IMR-90 (cell line): ENCODE measurements around the gene COL23A1. TPM values are rescaled to one million over a fixed set of nuclear protein-coding genes. Genes with fewer than 3 reads are reported as not detected.

Experiments used
- ATAC-seq: fragments of 200-7000 bp; cut with Tn5 transposase; 2 replicates; pipeline ENCODE4 v1.9.1; 2020; ENCODE audit warnings: low read depth, mild to moderate bottlenecking, moderate library complexity
- BruUV-seq: library from RNA; stranded (reverse); fragments of 400-500 nt; replicated peaks from 2 replicates; lab custom pipeline; 2021; lab: Mats Ljungman, UMichigan
- CTCF ChIA-PET: fragments of 300-600 bp; formaldehyde crosslinking; extraction: SDS; loops from one replicate; lab custom pipeline; 2021; ENCODE audit warnings: antibody characterized with exemption; lab: Yijun Ruan, JAX
- POLR2A ChIA-PET: fragments of 300-600 bp; sonication (Branson Sonifier 250); formaldehyde crosslinking; loops from one replicate; lab custom pipeline; 2022; ENCODE audit warnings: antibody characterized with exemption; ENCODE audit not compliant: unreplicated experiment; lab: Charles Lee
- DNase-seq: peaks from one replicate; pipeline ENCODE4 v3.0.0; 2013
- H2AFZ ChIP-seq: replicated peaks from 2 replicates; pipeline ENCODE3; 2013; ENCODE audit warnings: low read length, mild to moderate bottlenecking; ENCODE audit not compliant: poor library complexity
- H2AK5ac ChIP-seq: 2 replicates; pipeline ENCODE4 v1.6.1; 2013; ENCODE audit warnings: low read depth, low read length, inconsistent platforms
- H2AK9ac ChIP-seq: replicated peaks from 2 replicates; pipeline ENCODE3; 2013; ENCODE audit warnings: mild to moderate bottlenecking, low read depth, low read length, moderate library complexity; ENCODE audit not compliant: poor library complexity
- H2BK120ac ChIP-seq: 2 replicates; pipeline ENCODE4 v1.6.1; 2013; ENCODE audit warnings: low read depth, low read length, inconsistent platforms
- H2BK15ac ChIP-seq: 3 replicates; pipeline ENCODE4 v1.6.1; 2013; ENCODE audit warnings: low read depth, low read length, inconsistent platforms
- H2BK20ac ChIP-seq: 2 replicates; pipeline ENCODE4 v1.6.1; 2013; ENCODE audit warnings: low read depth, mild to moderate bottlenecking, inconsistent platforms, low read length, moderate library complexity
- H2BK5ac ChIP-seq: 2 replicates; pipeline ENCODE4 v1.6.1; 2013; ENCODE audit warnings: mild to moderate bottlenecking, low read depth, low read length, inconsistent platforms; ENCODE audit not compliant: poor library complexity, severe bottlenecking
- H3K14ac ChIP-seq: replicated peaks from 2 replicates; pipeline ENCODE4 v1.6.1; 2013; ENCODE audit warnings: low read depth, low read length, inconsistent platforms
- H3K18ac ChIP-seq: 2 replicates; pipeline ENCODE4 v1.6.1; 2013; ENCODE audit warnings: low read depth, low read length, control low read depth
- H3K23ac ChIP-seq: 2 replicates; pipeline ENCODE4 v1.6.1; 2013; ENCODE audit warnings: low read depth, low read length, inconsistent platforms
- H3K27ac ChIP-seq: 2 replicates; pipeline ENCODE4 v1.5.1; 2013; ENCODE audit warnings: mild to moderate bottlenecking, control low read depth, low read length; ENCODE audit not compliant: insufficient read depth
- H3K27me3 ChIP-seq: 2 replicates; pipeline ENCODE4 v1.6.1; 2013; ENCODE audit warnings: low read length; ENCODE audit not compliant: control insufficient read depth, insufficient read depth
- H3K36me3 ChIP-seq: 2 replicates; pipeline ENCODE4 v1.6.1; 2013; ENCODE audit warnings: low read length, mixed read lengths; ENCODE audit not compliant: control insufficient read depth, insufficient read depth
- H3K4ac ChIP-seq: 2 replicates; pipeline ENCODE4 v1.6.1; 2013; ENCODE audit warnings: low read depth, low read length, inconsistent platforms
- H3K4me1 ChIP-seq: 2 replicates; pipeline ENCODE4 v1.6.1; 2013; ENCODE audit warnings: low read length, mixed read lengths; ENCODE audit not compliant: control insufficient read depth, insufficient read depth
- H3K4me2 ChIP-seq: 2 replicates; pipeline ENCODE4 v1.6.1; 2013; ENCODE audit warnings: low read depth, mild to moderate bottlenecking, control low read depth, low read length, moderate library complexity
- H3K4me3 ChIP-seq: 2 replicates; pipeline ENCODE4 v1.5.1; 2013; ENCODE audit warnings: low read depth, mild to moderate bottlenecking, control low read depth, low read length, moderate library complexity; ENCODE audit not compliant: insufficient read depth
- H3K56ac ChIP-seq: 2 replicates; pipeline ENCODE4 v1.6.1; 2013; ENCODE audit warnings: low read length, inconsistent platforms; ENCODE audit not compliant: insufficient read depth; ENCODE audit errors: extremely low read depth
- H3K79me1 ChIP-seq, 2 experiments: 2 replicates each; pipeline ENCODE4 v1.6.1; 2013; ENCODE audit warnings: low read length in 2 of 2, inconsistent platforms in 1 of 2, low read depth in 1 of 2
- H3K9ac ChIP-seq: 2 replicates; pipeline ENCODE4 v1.6.1; 2013; ENCODE audit warnings: low read depth, low read length, control low read depth
- H3K9me1 ChIP-seq: 2 replicates; pipeline ENCODE4 v1.6.1; 2013; ENCODE audit warnings: low read length, inconsistent platforms; ENCODE audit not compliant: insufficient read depth
- H3K9me3 ChIP-seq: 2 replicates; pipeline ENCODE4 v1.6.1; 2013; ENCODE audit warnings: low read length; ENCODE audit not compliant: control insufficient read depth, insufficient read depth
- H4K20me1 ChIP-seq: 2 replicates; pipeline ENCODE4 v1.6.1; 2013; ENCODE audit warnings: low read length, inconsistent platforms; ENCODE audit not compliant: insufficient read depth
- H4K5ac ChIP-seq: 2 replicates; pipeline ENCODE4 v1.6.1; 2013; ENCODE audit warnings: mild to moderate bottlenecking, low read depth, low read length, control low read depth
- H4K8ac ChIP-seq, 2 experiments: 2 replicates each; pipeline ENCODE4 v1.6.1; 2013; ENCODE audit warnings: low read depth in 2 of 2, low read length in 2 of 2, control low read depth in 1 of 2, inconsistent platforms in 1 of 2
- H4K91ac ChIP-seq: 2 replicates; pipeline ENCODE4 v1.6.1; 2013; ENCODE audit warnings: low read depth, low read length, inconsistent platforms; ENCODE audit not compliant: insufficient read depth
- BHLHE40 ChIP-seq: fragments of 150-350 bp; IDR thresholded peaks from 2 replicates; pipeline ENCODE4 v1.6.1; 2016; ENCODE audit warnings: mild to moderate bottlenecking, low read depth, low read length
- CEBPB ChIP-seq: IDR thresholded peaks from 2 replicates; pipeline ENCODE4 v1.6.1; 2012; ENCODE audit warnings: low read depth, low read length, improper control_type of control experiment
- CHD1 ChIP-seq: IDR thresholded peaks from 2 replicates; pipeline ENCODE4 v1.6.1; 2012; ENCODE audit warnings: low read depth, low read length, improper control_type of control experiment
- MAFK ChIP-seq: IDR thresholded peaks from 2 replicates; pipeline ENCODE4 v1.6.1; 2012; ENCODE audit warnings: low read depth, low read length, improper control_type of control experiment
- MAZ ChIP-seq: IDR thresholded peaks from 2 replicates; pipeline ENCODE4 v1.6.1; 2012; ENCODE audit warnings: low read depth, mild to moderate bottlenecking, low read length, improper control_type of control experiment, moderate library complexity, borderline replicate concordance
- MXI1 ChIP-seq: IDR thresholded peaks from 2 replicates; pipeline ENCODE4 v1.6.1; 2012; ENCODE audit warnings: low read depth, mild to moderate bottlenecking, low read length, moderate library complexity, borderline replicate concordance
- NFE2L2 ChIP-seq: fragments of 150-350 bp; IDR thresholded peaks from 2 replicates; pipeline ENCODE4 v1.6.1; 2016; ENCODE audit warnings: low read depth, mild to moderate bottlenecking, low read length
- POLR2A ChIP-seq: IDR thresholded peaks from 2 replicates; pipeline ENCODE4 v1.6.1; 2012; ENCODE audit warnings: mild to moderate bottlenecking, low read depth, low read length
- RAD21 ChIP-seq: IDR thresholded peaks from 2 replicates; pipeline ENCODE4 v1.6.1; 2012; ENCODE audit warnings: low read length, improper control_type of control experiment
- RCOR1 ChIP-seq: IDR thresholded peaks from 2 replicates; pipeline ENCODE4 v1.6.1; 2012; ENCODE audit warnings: mild to moderate bottlenecking, low read length, improper control_type of control experiment; ENCODE audit not compliant: insufficient replicate concordance
- RFX5 ChIP-seq: IDR thresholded peaks from 2 replicates; pipeline ENCODE4 v1.8.0; 2012; ENCODE audit warnings: low read depth, mild to moderate bottlenecking, low read length, moderate library complexity
- SMC3 ChIP-seq: fragments of 150-350 bp; IDR thresholded peaks from 2 replicates; pipeline ENCODE4 v1.6.1; 2016; ENCODE audit warnings: low read depth, mild to moderate bottlenecking, antibody characterized with exemption, low read length, moderate library complexity
- WGBS, 2 experiments: methylation state at CpG; one replicate each; pipeline versions ENCODE4 v1.1.5 to v1.1.7; 2013; ENCODE audit warnings: missing lambda C conversion rate in 2 of 2; ENCODE audit not compliant: insufficient read length in 1 of 2; ENCODE audit errors: extremely low coverage in 2 of 2; 5-methylcytosine and 5-hydroxymethylcytosine counted together
- dilution Hi-C: fragments of 300-500 bp; cut with HindIII; formaldehyde crosslinking; loops from one replicate; pipeline ENCODE4 v1.14.3; 2018; ENCODE audit warnings: low sequenced_read_pairs; ENCODE audit not compliant: unreplicated experiment
- in situ Hi-C: fragments of 300-500 bp; cut with MboI; formaldehyde crosslinking; loops from 3 replicates; pipeline ENCODE4 v1.14.3; 2019; ENCODE audit warnings: low sequenced_read_pairs, inconsistent platforms, mixed read lengths
- intact Hi-C: fragments of 100-400 bp; cut with micrococcal nuclease; formaldehyde crosslinking; loops from 2 replicates; pipeline ENCODE4 v1.10.0; 2022
- polyA plus RNA-seq, 3 experiments: library from polyadenylated mRNA; depleted of rRNA; stranded (reverse); fragments of >200 nt; gene quantifications; 2 replicates each; pipeline ENCODE4 v1.2.3, GENCODE V29; 2012; ENCODE audit warnings: low replicate concordance in 1 of 3
- total RNA-seq: library from RNA; depleted of rRNA; stranded (reverse); fragments of >200 nt; gene quantifications from 2 replicates; pipeline ENCODE4 v1.2.3, GENCODE V29; 2012
- TF ChIP-seq, protein P1 (sequence below): fragments of 150-350 bp; IDR thresholded peaks from 2 replicates; pipeline ENCODE4 v1.6.1; 2016; ENCODE audit warnings: low read depth, mild to moderate bottlenecking, low read length, moderate library complexity, borderline replicate concordance
- TF ChIP-seq, protein P2 (sequence below): conservative IDR thresholded peaks from 2 replicates; pipeline ENCODE4 v1.5.1; 2012; ENCODE audit warnings: mild to moderate bottlenecking, low read depth, low read length, improper control_type of control experiment
- TF ChIP-seq, protein P3 (sequence below): fragments of 150-350 bp; IDR thresholded peaks from 2 replicates; pipeline ENCODE4 v1.6.1; 2017; ENCODE audit warnings: mild to moderate bottlenecking, antibody characterized with exemption, low read length, low read depth

Gene COL23A1
- total and polyA plus RNA-seq, 2 of the 4 experiments (the other 2 are of a cell fraction): not detected

DNA sequence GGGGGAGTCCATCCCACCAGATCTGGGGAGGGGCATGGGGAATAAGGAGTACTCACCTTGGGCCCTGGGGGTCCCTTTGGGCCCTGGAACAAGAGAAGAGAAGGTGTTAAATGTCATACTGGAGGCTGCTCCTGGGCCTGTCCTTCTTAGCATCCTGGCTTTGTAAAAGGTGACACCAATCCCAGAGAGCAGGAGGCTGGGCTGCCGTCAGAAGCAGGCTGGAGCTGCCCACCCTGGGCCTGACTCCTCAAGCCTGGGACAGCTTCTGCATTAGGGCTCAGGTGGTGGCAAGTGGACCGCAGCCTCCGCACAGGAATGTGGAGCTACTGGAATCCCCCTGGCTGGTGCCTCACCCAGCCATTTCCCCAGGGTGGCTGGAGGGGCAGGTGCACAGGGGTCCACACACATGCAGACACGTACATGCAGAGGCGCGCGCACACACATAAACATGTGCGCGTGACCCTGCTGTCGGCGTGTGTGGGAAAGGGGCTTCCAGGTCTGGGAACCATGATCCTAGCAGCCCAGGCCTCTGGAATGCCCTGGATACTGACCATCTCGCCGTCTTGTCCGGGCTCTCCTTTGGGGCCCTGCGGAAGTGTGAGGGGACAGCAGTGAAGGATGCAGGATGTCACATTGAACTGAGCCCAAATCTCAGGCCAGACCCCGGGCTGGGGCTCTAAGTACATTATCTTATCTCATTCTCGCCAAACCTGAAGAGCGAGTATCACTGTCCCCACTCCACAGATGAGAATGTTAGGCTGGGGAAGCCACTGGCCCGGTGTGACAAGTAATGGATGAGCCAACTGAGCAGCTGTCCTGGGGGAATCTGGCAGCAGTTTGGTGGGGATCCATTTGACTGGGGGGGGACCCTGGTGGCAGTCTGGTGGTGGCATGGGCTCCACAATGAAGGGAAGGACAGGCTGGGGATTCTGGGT lies 328.3 kb downstream of the COL23A1 start:
- H3K14ac ChIP-seq: no peak overlapping the region
- H2BK15ac ChIP-seq: no peak overlapping the region
- no peak for ATAC-seq
- no peak overlapping the region for H3K4me2 ChIP-seq
- no peaks in the 10 kb centered on the region for H3K79me1 ChIP-seq
- no peak overlapping the region for H4K91ac ChIP-seq
- no peak overlapping the region for H2BK5ac ChIP-seq
- H4K8ac ChIP-seq: no peak overlapping the region
- POLR2A ChIA-PET: no interaction called here
- no peak overlapping the region for H3K27ac ChIP-seq
- no peak overlapping the region for H3K4ac ChIP-seq
- intact Hi-C loops: no loop called here
- in situ Hi-C loops: no loop called here
- no peaks in the 10 kb centered on the region for H3K9me1 ChIP-seq
- CTCF ChIA-PET: no interaction called here
- no peak overlapping the region for H2BK20ac ChIP-seq
- DNase-seq: no peak
- H3K23ac ChIP-seq: no peak overlapping the region
- H3K4me3 ChIP-seq: no peak overlapping the region
- TF ChIP-seq MAFK: no peak
- no peak for TF ChIP-seq MXI1
- TF ChIP-seq, protein P1, sequence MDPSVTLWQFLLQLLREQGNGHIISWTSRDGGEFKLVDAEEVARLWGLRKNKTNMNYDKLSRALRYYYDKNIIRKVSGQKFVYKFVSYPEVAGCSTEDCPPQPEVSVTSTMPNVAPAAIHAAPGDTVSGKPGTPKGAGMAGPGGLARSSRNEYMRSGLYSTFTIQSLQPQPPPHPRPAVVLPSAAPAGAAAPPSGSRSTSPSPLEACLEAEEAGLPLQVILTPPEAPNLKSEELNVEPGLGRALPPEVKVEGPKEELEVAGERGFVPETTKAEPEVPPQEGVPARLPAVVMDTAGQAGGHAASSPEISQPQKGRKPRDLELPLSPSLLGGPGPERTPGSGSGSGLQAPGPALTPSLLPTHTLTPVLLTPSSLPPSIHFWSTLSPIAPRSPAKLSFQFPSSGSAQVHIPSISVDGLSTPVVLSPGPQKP: no peak
- TF ChIP-seq RCOR1: no peak
- no peak for TF ChIP-seq SMC3
- TF ChIP-seq RAD21: no peak
- TF ChIP-seq CEBPB: no peak
- no peak for TF ChIP-seq POLR2A
- TF ChIP-seq, protein P2, sequence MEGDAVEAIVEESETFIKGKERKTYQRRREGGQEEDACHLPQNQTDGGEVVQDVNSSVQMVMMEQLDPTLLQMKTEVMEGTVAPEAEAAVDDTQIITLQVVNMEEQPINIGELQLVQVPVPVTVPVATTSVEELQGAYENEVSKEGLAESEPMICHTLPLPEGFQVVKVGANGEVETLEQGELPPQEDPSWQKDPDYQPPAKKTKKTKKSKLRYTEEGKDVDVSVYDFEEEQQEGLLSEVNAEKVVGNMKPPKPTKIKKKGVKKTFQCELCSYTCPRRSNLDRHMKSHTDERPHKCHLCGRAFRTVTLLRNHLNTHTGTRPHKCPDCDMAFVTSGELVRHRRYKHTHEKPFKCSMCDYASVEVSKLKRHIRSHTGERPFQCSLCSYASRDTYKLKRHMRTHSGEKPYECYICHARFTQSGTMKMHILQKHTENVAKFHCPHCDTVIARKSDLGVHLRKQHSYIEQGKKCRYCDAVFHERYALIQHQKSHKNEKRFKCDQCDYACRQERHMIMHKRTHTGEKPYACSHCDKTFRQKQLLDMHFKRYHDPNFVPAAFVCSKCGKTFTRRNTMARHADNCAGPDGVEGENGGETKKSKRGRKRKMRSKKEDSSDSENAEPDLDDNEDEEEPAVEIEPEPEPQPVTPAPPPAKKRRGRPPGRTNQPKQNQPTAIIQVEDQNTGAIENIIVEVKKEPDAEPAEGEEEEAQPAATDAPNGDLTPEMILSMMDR: no peak
- TF ChIP-seq NFE2L2: no peak
- TF ChIP-seq BHLHE40: no peak
- TF ChIP-seq RFX5: no peak
- no peak for TF ChIP-seq MAZ
- TF ChIP-seq CHD1: no peak
- TF ChIP-seq, protein P3, sequence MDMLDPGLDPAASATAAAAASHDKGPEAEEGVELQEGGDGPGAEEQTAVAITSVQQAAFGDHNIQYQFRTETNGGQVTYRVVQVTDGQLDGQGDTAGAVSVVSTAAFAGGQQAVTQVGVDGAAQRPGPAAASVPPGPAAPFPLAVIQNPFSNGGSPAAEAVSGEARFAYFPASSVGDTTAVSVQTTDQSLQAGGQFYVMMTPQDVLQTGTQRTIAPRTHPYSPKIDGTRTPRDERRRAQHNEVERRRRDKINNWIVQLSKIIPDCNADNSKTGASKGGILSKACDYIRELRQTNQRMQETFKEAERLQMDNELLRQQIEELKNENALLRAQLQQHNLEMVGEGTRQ: no peak
- no peak overlapping the region for H3K18ac ChIP-seq
- H3K4me1 ChIP-seq: no peaks in the 10 kb centered on the region
- no peak overlapping the region for H2BK120ac ChIP-seq
- 100% methylated on average over 4 of the region's 19 CpGs; no CpG with 5 or more reads in 1 of the 2 experiments for WGBS, 2 experiments
- dilution Hi-C loops: no loop called here
- H3K9me3 ChIP-seq: no peaks in the 10 kb centered on the region
- H3K36me3 ChIP-seq: no peaks in the 10 kb centered on the region
- H3K27me3 ChIP-seq: no peaks in the 10 kb centered on the region; the same call in 1 of the 2 replicates
- H2AK9ac ChIP-seq: no peak overlapping the region
- no peak overlapping the region for H2AK5ac ChIP-seq
- H3K56ac ChIP-seq: no peak overlapping the region
- no peak overlapping the region for H2AFZ ChIP-seq
- no TSS peak for BruUV-seq
- H4K5ac ChIP-seq: no peak overlapping the region
- no peak overlapping the region for H3K9ac ChIP-seq
- H4K20me1 ChIP-seq: no peaks in the 10 kb centered on the region
